HCT116 (cell line): ENCODE data around the gene STAG1. TPM values are rescaled to one million over a fixed set of nuclear protein-coding genes. Genes with fewer than 3 reads are reported as not detected.

ENCODE experiments used
- ATAC-seq: fragments of 200-7000 bp; cut with Tn5 transposase; 2 replicates; pipeline ENCODE4 v1.9.1; 2020; ENCODE audit warnings: mild to moderate bottlenecking, moderate library complexity
- BruUV-seq: library from RNA; stranded (reverse); fragments of 400-500 nt; replicated peaks from 2 replicates; lab custom pipeline; 2021; lab: Mats Ljungman, UMichigan
- CTCF ChIA-PET: fragments of 300-600 bp; sonication (Branson Sonifier 250); formaldehyde crosslinking; loops from one replicate; lab custom pipeline; 2021; ENCODE audit warnings: antibody characterized with exemption; lab: Charles Lee
- POLR2A ChIA-PET: fragments of 300-600, 350-600 bp; sonication (Branson Sonifier 250); formaldehyde crosslinking; loops from one replicate; lab custom pipeline; 2021; ENCODE audit warnings: antibody characterized with exemption; lab: Charles Lee
- RAD21 ChIA-PET, 2 experiments: fragments of 300-600 bp; sonication (Branson Sonifier 250); formaldehyde crosslinking; loops; one replicate each; lab custom pipeline; 2023; ENCODE audit warnings: low total read pairs in 2 of 2; ENCODE audit not compliant: uncharacterized antibody in 2 of 2, unreplicated experiment in 2 of 2, low non-redundant PET in 1 of 2; lab: Charles Lee
- DNase-seq: peaks from one replicate; pipeline ENCODE4 v3.0.0-alpha.2; 2010; ENCODE audit warnings: low read depth, low spot score
- H2AFZ ChIP-seq: fragments of 200-600 bp; shearing (Covaris generic), sonication (generic); 2 replicates; pipeline ENCODE4 v1.6.1; 2017; ENCODE audit warnings: low read depth, mixed run types, mixed read lengths, antibody characterized with exemption, low read length; ENCODE audit not compliant: poor library complexity, severe bottlenecking
- H3K27ac ChIP-seq: 2 replicates; pipeline ENCODE4 v1.5.1; 2012; ENCODE audit warnings: low read depth, low read length
- H3K27me3 ChIP-seq: fragments of 200-600 bp; sonication (generic); 2 replicates; pipeline ENCODE4 v1.6.1; 2016; ENCODE audit warnings: mixed run types, low read length, mixed read lengths; ENCODE audit not compliant: insufficient read depth
- H3K36me3 ChIP-seq, 2 experiments: fragments of 200-500 bp in 1 of 2; fragments of 200-600 bp in 1 of 2; sonication (Bioruptor generic) in 1 of 2; sonication (generic) in 1 of 2; 2 replicates each; pipeline versions ENCODE4 v1.5.1 to v1.6.1; 2014 to 2016; ENCODE audit warnings: low read length in 2 of 2, inconsistent platforms in 1 of 2, mixed read lengths in 1 of 2, mixed run types in 1 of 2; ENCODE audit not compliant: insufficient read depth in 2 of 2, control insufficient read depth in 1 of 2
- H3K4me1 ChIP-seq, 2 experiments: fragments of 200-600 bp in 1 of 2; sonication (generic) in 1 of 2; 2 replicates each; pipeline versions ENCODE4 v1.5.1 to v1.6.1; 2012 to 2017; ENCODE audit warnings: low read length in 2 of 2, inconsistent platforms in 1 of 2, mild to moderate bottlenecking in 1 of 2, mixed read lengths in 1 of 2, mixed run types in 1 of 2, moderate library complexity in 1 of 2; ENCODE audit not compliant: insufficient read depth in 2 of 2, control insufficient read depth in 1 of 2
- H3K4me2 ChIP-seq: fragments of 200-600 bp; sonication (generic); 2 replicates; pipeline ENCODE4 v1.6.1; 2017; ENCODE audit warnings: mixed run types, low read length, mixed read lengths
- H3K4me3 ChIP-seq, 2 experiments: fragments of 200-600 bp in 1 of 2; sonication (generic) in 1 of 2; replicated peaks in 1 of 2; 2 replicates each; pipeline ENCODE4 v1.5.1; 2011 to 2016; ENCODE audit warnings: low read length in 2 of 2, control low read depth in 1 of 2, low read depth in 1 of 2, mild to moderate bottlenecking in 1 of 2, mixed read lengths in 1 of 2, mixed run types in 1 of 2
- H3K79me2 ChIP-seq: fragments of 200-600 bp; sonication (generic); 2 replicates; pipeline ENCODE4 v1.6.1; 2017; ENCODE audit warnings: mild to moderate bottlenecking, mixed run types, low read length, moderate library complexity, mixed read lengths; ENCODE audit not compliant: insufficient read depth
- H3K9ac ChIP-seq: fragments of 200-600 bp; sonication (generic); 2 replicates; pipeline ENCODE4 v1.6.1; 2016; ENCODE audit warnings: low read length, mixed read lengths
- H3K9me2 ChIP-seq: fragments of 200-600 bp; sonication (generic), shearing (Covaris generic); 2 replicates; pipeline ENCODE4 v1.6.1; 2017; ENCODE audit warnings: mixed run types, mild to moderate bottlenecking, moderate library complexity; ENCODE audit not compliant: insufficient read depth
- H3K9me3 ChIP-seq, 2 experiments: fragments of 200-500 bp in 1 of 2; fragments of 200-600 bp in 1 of 2; sonication (Bioruptor generic) in 1 of 2; sonication (generic) in 1 of 2; 2 replicates each; pipeline ENCODE4 v1.6.1; 2014 to 2017; ENCODE audit warnings: low read length in 2 of 2, mixed read lengths in 2 of 2, inconsistent platforms in 1 of 2, low read depth in 1 of 2, mild to moderate bottlenecking in 1 of 2, mixed run types in 1 of 2, moderate library complexity in 1 of 2; ENCODE audit not compliant: control insufficient read depth in 1 of 2, insufficient read depth in 1 of 2
- H4K20me1 ChIP-seq: fragments of 200-600 bp; sonication (generic), shearing (Covaris generic); 2 replicates; pipeline ENCODE4 v1.6.1; 2017; ENCODE audit warnings: mixed run types, mild to moderate bottlenecking, moderate library complexity; ENCODE audit not compliant: insufficient read depth
- CBX3 ChIP-seq: IDR thresholded peaks from 2 replicates; pipeline ENCODE4 v1.6.1; 2012; ENCODE audit warnings: low read depth
- CEBPB ChIP-seq: IDR thresholded peaks from 2 replicates; pipeline ENCODE4 v1.6.1; 2012; ENCODE audit warnings: low read depth
- ELF1 ChIP-seq: IDR thresholded peaks from 2 replicates; pipeline ENCODE4 v1.6.1; 2012; ENCODE audit warnings: low read depth, borderline replicate concordance
- FOSL1 ChIP-seq: IDR thresholded peaks from 2 replicates; pipeline ENCODE4 v1.6.1; 2012; ENCODE audit warnings: low read depth
- JUND ChIP-seq: IDR thresholded peaks from 2 replicates; pipeline ENCODE4 v1.6.1; 2012
- POLR2A ChIP-seq: IDR thresholded peaks from 2 replicates; pipeline ENCODE4 v1.7.0; 2011; ENCODE audit warnings: borderline replicate concordance; ENCODE audit not compliant: insufficient read depth, insufficient read length; ENCODE audit errors: extremely low read depth
- POLR2AphosphoS5 ChIP-seq: IDR thresholded peaks from 2 replicates; pipeline ENCODE4 v1.6.1; 2011; ENCODE audit warnings: mild to moderate bottlenecking, low read depth, low read length, moderate library complexity
- RAD21 ChIP-seq: IDR thresholded peaks from 2 replicates; pipeline ENCODE4 v1.6.1; 2012; ENCODE audit warnings: low read depth, mild to moderate bottlenecking
- SIN3A ChIP-seq: IDR thresholded peaks from 2 replicates; pipeline ENCODE4 v1.6.1; 2012; ENCODE audit warnings: low read depth
- SRF ChIP-seq: IDR thresholded peaks from 2 replicates; pipeline ENCODE4 v1.6.1; 2012; ENCODE audit warnings: low read depth
- TCF7L2 ChIP-seq: IDR thresholded peaks from 2 replicates; pipeline ENCODE4 v1.7.0; 2011; ENCODE audit warnings: borderline replicate concordance, inconsistent platforms; ENCODE audit not compliant: insufficient read depth, insufficient read length; ENCODE audit errors: extremely low read depth
- YY1 ChIP-seq: IDR thresholded peaks from 2 replicates; pipeline ENCODE4 v1.6.1; 2011; ENCODE audit warnings: low read length, low read depth, moderate library complexity, mild to moderate bottlenecking; ENCODE audit not compliant: insufficient replicate concordance; ENCODE audit errors: extremely low read depth
- ZNF274 ChIP-seq: fragments of 200-500 bp; sonication (Bioruptor generic); IDR thresholded peaks from 2 replicates; pipeline ENCODE4 v1.6.1; 2014; ENCODE audit warnings: mild to moderate bottlenecking, low read depth, low read length, inconsistent platforms
- intact Hi-C: fragments of 100-400 bp; cut with micrococcal nuclease; formaldehyde crosslinking; loops from 2 replicates; pipeline ENCODE4 v1.10.0; 2022
- total RNA-seq: library from RNA; stranded (reverse); gene quantifications from one replicate; pipeline ENCODE4 v1.2.1, GENCODE V29; 2021; ENCODE audit not compliant: unreplicated experiment
- TF ChIP-seq, protein P1 (sequence below): IDR thresholded peaks from 2 replicates; pipeline ENCODE4 v1.6.1; 2011; ENCODE audit warnings: mild to moderate bottlenecking, low read length, moderate library complexity; ENCODE audit not compliant: insufficient replicate concordance; ENCODE audit errors: extremely low read depth
- TF ChIP-seq, protein P2 (sequence below), 3 experiments: fragments of 200-600 bp in 1 of 3; sonication (generic) in 1 of 3; IDR thresholded peaks in 2 of 3; conservative IDR thresholded peaks in 1 of 3; 2 replicates each; pipeline ENCODE4 v1.5.1; 2012 to 2017; ENCODE audit warnings: low read depth in 2 of 3, low read length in 2 of 3, antibody characterized with exemption in 1 of 3, borderline replicate concordance in 1 of 3, control low read depth in 1 of 3, mild to moderate bottlenecking in 1 of 3, mixed read lengths in 1 of 3, mixed run types in 1 of 3, moderate library complexity in 1 of 3; ENCODE audit not compliant: insufficient read depth in 1 of 3
- TF ChIP-seq, protein P3 (sequence below): IDR thresholded peaks from 2 replicates; pipeline ENCODE4 v1.6.1; 2012; ENCODE audit warnings: low read depth
- TF ChIP-seq, protein P4 (sequence below): IDR thresholded peaks from 2 replicates; pipeline ENCODE4 v1.6.1; 2012

Gene STAG1
- total RNA-seq, 1 experiment from 2014 or later, result 29.4 TPM

DNA sequence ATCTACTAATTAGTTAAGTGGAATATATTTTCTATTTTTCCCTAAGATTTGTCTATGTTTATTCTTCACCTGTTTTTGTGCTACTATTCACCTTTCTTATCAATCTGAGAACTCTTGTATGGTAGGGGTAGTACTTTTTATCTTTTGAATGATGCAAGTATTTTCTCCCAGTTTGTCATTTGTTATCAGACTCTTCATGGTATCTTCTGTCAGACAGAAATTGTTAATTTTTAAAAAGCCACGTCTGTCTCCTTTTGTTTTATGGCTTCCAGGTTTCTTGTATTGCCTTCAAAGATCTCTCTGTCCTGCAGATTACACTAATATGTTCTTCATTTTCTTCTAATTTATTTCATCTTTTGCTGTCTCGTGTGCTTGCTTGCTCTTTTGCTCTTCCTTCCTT lies 317.7 kb downstream of the STAG1 start:
- no peak overlapping the region for H3K4me2 ChIP-seq
- DNase-seq, result no peak
- TF ChIP-seq ELF1 (no peak), POLR2A (no peak), JUND (no peak), ZNF274 (no peak), CEBPB (no peak), CBX3 (no peak), YY1 (no peak), SRF (no peak), SIN3A (no peak), TCF7L2 (no peak), POLR2AphosphoS5 (no peak), FOSL1 (no peak), RAD21 (no peak)
- TF ChIP-seq, protein P1, sequence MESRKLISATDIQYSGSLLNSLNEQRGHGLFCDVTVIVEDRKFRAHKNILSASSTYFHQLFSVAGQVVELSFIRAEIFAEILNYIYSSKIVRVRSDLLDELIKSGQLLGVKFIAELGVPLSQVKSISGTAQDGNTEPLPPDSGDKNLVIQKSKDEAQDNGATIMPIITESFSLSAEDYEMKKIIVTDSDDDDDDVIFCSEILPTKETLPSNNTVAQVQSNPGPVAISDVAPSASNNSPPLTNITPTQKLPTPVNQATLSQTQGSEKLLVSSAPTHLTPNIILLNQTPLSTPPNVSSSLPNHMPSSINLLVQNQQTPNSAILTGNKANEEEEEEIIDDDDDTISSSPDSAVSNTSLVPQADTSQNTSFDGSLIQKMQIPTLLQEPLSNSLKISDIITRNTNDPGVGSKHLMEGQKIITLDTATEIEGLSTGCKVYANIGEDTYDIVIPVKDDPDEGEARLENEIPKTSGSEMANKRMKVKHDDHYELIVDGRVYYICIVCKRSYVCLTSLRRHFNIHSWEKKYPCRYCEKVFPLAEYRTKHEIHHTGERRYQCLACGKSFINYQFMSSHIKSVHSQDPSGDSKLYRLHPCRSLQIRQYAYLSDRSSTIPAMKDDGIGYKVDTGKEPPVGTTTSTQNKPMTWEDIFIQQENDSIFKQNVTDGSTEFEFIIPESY, result no peak
- TF ChIP-seq, protein P2, sequence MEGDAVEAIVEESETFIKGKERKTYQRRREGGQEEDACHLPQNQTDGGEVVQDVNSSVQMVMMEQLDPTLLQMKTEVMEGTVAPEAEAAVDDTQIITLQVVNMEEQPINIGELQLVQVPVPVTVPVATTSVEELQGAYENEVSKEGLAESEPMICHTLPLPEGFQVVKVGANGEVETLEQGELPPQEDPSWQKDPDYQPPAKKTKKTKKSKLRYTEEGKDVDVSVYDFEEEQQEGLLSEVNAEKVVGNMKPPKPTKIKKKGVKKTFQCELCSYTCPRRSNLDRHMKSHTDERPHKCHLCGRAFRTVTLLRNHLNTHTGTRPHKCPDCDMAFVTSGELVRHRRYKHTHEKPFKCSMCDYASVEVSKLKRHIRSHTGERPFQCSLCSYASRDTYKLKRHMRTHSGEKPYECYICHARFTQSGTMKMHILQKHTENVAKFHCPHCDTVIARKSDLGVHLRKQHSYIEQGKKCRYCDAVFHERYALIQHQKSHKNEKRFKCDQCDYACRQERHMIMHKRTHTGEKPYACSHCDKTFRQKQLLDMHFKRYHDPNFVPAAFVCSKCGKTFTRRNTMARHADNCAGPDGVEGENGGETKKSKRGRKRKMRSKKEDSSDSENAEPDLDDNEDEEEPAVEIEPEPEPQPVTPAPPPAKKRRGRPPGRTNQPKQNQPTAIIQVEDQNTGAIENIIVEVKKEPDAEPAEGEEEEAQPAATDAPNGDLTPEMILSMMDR (IDR thresholded peaks at IDR 0.05 in 2 of 3, conservative IDR thresholded peaks at IDR 0.05 in 1 of 3; ENCODE audit: borderline replicate concordance in 1 of 3, insufficient read depth in 1 of 3, low read depth in 2 of 3, low read length in 2 of 3), result no peak
- TF ChIP-seq, protein P3, sequence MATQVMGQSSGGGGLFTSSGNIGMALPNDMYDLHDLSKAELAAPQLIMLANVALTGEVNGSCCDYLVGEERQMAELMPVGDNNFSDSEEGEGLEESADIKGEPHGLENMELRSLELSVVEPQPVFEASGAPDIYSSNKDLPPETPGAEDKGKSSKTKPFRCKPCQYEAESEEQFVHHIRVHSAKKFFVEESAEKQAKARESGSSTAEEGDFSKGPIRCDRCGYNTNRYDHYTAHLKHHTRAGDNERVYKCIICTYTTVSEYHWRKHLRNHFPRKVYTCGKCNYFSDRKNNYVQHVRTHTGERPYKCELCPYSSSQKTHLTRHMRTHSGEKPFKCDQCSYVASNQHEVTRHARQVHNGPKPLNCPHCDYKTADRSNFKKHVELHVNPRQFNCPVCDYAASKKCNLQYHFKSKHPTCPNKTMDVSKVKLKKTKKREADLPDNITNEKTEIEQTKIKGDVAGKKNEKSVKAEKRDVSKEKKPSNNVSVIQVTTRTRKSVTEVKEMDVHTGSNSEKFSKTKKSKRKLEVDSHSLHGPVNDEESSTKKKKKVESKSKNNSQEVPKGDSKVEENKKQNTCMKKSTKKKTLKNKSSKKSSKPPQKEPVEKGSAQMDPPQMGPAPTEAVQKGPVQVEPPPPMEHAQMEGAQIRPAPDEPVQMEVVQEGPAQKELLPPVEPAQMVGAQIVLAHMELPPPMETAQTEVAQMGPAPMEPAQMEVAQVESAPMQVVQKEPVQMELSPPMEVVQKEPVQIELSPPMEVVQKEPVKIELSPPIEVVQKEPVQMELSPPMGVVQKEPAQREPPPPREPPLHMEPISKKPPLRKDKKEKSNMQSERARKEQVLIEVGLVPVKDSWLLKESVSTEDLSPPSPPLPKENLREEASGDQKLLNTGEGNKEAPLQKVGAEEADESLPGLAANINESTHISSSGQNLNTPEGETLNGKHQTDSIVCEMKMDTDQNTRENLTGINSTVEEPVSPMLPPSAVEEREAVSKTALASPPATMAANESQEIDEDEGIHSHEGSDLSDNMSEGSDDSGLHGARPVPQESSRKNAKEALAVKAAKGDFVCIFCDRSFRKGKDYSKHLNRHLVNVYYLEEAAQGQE, result no peak
- TF ChIP-seq, protein P4, sequence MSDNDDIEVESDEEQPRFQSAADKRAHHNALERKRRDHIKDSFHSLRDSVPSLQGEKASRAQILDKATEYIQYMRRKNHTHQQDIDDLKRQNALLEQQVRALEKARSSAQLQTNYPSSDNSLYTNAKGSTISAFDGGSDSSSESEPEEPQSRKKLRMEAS, result no peak
- TF ChIP-seq, all 23 proteins: peak for 0
- H3K9ac ChIP-seq, result no peak overlapping the region
- CTCF ChIA-PET, result no interaction called here
- H3K27ac ChIP-seq, result no peak overlapping the region
- no TSS peak for BruUV-seq
- no peak for ATAC-seq
- no peak overlapping the region for H3K4me3 ChIP-seq
- POLR2A ChIA-PET, result no interaction called here
- no peaks in the 10 kb centered on the region for H3K36me3 ChIP-seq
- H3K27me3 ChIP-seq, result no peaks in the 10 kb centered on the region
- no peaks in the 10 kb centered on the region for H3K9me2 ChIP-seq
- intact Hi-C loops, result no loop called here
- no peak overlapping the region for H2AFZ ChIP-seq
- H4K20me1 ChIP-seq, result no peaks in the 10 kb centered on the region
- RAD21 ChIA-PET, result no interaction called here
- H3K4me1 ChIP-seq, result no peaks in the 10 kb centered on the region
- H3K9me3 ChIP-seq, result no peaks in the 10 kb centered on the region
- H3K79me2 ChIP-seq, result no peaks in the 10 kb centered on the region
